GM21528 (cell line): Measurements from ENCODE around the gene ARID3A.
A peak's percentile ranks its signal among the peaks of the same experiment; 100 is the strongest.

Source experiments
- ATAC-seq: cut with Tn5 transposase; IDR thresholded peaks from one replicate; pipeline ENCODE4 v1.9.1; 2021; ENCODE audit warnings: mild to moderate bottlenecking, moderate library complexity; ENCODE audit not compliant: unreplicated experiment, low FRiP score

ARID3A gene

DNA sequence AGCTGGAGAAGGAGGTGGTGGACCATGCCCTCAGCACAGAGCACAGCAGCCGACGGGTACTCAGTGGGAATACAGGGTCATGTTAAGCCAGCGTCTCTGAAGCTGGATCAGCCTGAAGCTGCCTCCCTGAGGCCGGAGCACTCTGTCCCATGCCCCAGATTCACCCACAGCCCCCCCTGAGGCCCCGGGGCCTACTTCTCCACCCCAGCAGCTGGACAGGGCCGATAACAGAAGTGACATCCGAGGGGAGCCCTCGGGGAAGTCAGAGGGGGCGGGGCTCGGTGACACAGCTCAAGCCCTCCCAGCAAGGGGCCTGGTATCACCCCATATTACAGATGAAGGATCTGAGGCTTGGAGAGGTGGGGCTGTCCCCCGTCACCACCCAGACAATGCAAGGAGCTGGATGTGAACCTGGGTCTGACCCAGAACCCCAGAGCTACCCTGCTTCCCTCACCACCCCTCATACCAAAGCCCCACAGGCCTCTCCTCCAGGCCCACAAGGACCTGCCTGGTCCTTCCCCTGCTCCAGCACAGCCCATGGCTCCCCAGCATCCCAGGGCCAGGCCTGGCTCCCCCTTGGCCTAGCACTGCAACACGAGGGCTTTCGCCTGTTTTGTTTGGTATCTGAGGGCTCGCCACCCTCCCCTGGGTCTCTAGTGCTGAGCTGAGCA is 18.5 kb upstream of the ARID3A start:
- no peak for ATAC-seq

DNA sequence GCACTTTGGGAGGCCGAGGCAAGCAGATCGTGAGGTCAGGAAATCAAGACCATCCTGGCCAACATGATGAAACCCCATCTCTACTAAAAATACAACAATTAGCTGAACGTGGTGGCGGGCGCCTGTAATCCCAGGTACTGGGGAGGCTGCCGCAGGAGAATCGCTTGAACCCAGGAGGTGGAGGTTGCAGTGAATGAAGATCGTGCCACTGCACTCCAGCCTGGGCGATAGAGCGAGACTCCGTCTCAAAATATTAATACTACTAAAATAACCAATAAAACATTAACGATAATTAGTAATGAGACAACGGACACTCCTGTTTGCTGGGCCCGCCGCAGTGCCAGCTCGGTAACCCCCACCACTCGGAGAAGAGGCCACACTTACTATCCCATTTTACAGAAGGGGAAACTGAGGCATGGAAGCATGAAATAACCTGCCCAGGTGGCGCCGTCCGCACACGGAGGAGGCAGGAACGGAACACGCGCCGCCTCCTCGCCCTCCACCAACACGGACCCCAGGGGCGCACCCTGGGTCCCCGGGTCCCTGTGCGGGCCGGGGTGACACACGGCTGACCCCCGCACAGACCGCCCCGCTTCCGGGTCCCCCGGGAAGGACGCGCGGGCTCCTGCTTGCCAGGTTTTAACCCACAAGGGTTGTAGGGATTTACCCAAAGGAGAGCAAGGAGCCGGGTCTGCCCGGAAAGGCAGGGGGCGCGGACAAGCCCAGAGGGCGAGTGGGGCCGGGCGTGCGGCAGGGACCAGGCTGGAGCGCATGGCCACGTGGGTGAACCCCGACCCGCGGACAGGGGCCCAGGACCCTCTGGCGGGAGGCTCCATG is 14.4 kb upstream of the ARID3A start:
- ATAC-seq, result no peak

DNA sequence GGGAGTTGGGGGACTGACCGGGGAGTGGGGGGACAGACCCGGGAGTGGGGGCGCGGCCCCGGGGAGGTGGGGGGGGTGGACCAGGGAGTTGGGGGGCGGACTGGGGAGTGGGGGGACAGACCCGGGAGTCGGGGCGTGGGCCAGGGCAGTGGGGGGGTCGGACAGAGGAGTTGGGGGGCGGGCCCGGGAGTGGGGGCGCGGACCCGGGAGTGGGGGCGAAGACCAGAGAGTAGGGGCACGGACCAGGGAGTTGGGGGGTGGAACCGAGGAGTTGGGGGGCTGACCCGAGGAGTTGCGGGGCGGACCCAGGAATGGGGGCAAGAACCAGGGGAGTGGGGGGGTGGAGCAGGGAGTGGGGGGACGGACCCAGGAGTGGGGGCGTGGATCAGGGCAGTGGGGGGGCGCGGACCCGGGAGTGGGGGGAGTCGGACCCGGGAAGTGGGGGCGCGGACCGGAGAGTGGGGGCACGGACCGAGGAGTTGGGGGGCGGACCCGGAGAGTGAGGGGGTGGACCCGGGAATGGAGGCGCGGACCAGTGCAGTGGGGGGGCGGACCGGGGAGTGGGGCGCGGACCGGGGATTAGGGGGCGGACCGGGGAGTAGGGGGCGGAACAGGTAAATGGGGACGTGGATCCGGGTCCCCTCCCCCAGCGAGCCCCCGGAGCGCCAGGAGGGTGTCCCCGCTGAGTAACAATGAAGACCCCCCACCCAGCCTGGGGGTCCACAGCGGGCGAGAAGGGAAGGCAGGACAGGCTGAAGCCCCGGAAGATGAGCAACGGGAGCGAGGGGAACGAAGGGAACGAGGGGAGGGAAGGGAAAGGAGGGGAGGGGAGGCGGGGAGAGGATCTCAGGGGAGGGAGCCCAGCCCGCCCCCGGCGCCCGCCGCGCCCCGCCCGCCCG is 13.4 kb upstream of the ARID3A start:
- ATAC-seq, result no peak

DNA sequence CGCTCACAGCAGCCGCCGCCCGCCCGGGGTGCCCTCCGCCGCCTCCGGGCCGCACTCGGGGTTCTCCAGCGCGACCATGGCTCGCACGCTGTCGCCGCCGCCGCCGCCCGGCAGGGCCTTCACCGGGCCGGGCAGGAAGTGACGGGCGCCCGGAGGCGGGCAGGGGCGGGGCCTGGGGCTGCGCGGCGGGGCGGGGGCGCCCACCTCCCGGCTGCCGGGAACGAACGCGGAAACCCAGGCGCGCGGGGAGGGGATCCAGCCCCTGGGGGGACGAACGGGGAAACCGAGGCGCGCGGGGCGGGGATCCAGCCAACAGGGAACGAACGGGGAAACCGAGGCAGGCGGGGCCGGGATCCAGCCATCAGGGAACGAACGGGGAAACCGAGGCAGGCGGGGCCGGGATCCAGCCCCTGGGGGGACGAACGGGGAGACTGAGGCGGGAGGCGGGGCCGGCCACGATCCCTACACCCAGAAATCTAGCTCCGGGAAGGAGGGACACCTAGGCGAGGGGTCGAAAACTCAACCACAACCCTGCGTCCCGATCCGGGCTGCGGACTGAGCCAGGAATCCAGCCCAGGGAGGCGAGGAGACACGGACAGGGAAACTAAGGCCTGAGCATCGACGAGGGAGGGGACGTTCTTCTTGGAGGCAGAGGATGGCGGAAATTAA is 12.6 kb upstream of the ARID3A start, which contains the start of gene R3HDM4:
Gene R3HDM4 (minus strand): TSS at position 140 of the 669 bp plus-strand sequence. CDS start 62 bp downstream, at position 78.
- no peak for ATAC-seq

DNA sequence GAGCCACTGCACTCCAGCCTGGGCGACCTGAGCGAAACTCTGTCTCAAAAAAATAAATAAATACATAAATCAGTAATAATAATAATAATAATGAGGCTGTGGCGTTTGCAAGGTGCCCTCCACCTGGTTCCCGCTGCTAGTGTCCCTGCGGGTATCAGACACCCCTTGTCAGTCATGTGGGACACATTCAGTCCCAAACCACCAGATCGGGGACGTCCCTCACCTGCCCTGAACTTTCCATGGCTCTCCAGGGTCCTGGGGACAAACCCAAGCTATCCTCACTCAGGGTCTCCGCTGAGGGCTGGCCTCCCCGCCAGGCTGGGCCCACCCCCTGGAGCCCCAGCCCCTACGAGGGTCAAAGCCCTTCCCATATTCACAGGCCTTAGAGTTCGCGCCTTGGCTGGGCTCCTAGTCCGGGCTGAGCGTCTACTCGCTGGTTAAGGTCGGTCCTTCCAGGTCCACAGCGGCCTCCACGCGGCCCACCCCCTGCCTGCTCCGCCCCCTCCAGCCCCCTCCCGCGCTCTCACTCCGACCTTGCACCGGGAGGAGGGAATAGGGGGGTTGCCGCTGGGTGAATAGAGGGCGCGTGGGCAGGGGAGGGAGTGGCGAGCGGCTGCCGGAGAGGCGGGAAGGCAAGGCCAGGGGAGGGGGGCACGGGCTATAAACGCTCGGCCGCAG is 9.1 kb upstream of the ARID3A start:
- no peak for ATAC-seq

DNA sequence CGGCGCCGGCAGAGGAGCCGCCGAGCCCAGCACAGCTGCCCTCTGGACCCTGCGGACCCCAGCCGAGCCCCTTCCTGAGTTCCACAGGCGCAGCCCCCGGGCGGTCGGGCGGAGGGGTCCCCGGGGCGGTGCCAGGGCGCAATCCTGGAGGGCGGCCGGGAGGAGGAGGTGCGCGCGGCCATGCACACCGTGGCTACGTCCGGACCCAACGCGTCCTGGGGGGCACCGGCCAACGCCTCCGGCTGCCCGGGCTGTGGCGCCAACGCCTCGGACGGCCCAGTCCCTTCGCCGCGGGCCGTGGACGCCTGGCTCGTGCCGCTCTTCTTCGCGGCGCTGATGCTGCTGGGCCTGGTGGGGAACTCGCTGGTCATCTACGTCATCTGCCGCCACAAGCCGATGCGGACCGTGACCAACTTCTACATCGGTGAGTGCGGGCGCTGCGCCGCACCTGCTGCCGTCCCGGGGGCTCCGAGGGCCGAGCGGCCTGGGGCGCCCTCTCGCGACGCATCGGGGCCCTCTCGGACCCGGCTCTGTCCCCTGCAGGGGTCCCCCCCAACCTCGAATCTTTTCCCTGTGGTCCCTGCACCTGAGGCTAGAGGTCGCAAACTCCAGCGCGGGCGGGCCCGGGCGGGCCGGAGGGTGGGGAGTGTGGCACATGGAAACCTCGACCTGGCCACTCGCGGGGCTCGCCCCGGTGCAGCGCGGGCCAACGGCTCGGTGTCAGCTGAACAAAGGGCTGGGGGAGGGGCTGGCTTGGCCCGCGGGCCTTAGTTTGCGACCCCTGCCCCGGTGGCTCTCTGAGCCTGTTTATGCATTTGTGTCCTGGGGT is 8.3 kb upstream of the ARID3A start, which contains the start of gene KISS1R:
Gene KISS1R (plus strand): TSS at position 11 of the 829 bp plus-strand sequence. CDS start 170 bp downstream, at position 181.
- no peak for ATAC-seq

DNA sequence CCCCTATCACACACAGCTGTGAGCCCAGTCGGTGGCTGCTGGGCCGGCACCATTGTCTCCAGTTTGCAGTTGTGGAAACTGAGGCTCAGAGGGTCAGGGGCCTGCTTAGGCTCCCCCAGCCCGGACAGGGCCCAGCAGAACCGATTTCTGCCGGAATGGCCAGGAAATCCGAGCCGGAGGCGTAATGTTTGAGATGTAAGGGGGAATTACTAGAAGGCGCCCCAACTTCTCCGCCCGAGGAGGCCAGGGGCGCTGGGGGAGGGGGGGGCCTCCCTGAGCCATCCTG is 7.7 kb upstream of the ARID3A start:
- ATAC-seq, result no peak

DNA sequence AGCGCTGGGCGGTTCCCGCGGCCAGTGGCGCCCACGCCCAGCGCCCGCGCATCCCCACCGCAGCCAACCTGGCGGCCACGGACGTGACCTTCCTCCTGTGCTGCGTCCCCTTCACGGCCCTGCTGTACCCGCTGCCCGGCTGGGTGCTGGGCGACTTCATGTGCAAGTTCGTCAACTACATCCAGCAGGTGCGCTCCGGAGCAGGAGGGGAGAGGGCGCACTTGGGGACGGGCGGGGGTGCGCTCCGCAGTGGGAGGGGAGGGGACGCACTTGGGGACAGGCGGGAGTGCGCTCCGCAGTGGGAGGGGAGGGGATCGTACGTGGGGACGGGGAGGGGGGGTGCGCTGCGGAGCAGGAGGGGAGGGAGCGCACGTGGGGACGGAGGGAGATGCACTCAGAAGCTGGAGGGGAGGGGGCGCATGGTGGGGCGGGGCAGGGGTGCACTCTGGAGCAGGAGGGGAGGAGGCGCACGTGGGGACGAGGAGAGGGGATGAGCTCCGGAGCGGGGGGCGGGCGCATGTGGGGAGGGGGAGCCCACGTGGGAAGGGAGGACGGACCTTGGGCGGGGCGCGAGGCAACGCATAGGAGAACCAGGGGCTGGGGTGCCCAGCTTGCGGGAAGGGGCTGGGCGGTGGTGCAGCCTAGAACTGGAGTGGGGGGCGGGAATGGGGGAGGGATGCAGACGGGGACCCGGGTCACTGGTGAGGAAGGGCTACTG is 7.2 kb upstream of the ARID3A start:
- no peak for ATAC-seq

DNA sequence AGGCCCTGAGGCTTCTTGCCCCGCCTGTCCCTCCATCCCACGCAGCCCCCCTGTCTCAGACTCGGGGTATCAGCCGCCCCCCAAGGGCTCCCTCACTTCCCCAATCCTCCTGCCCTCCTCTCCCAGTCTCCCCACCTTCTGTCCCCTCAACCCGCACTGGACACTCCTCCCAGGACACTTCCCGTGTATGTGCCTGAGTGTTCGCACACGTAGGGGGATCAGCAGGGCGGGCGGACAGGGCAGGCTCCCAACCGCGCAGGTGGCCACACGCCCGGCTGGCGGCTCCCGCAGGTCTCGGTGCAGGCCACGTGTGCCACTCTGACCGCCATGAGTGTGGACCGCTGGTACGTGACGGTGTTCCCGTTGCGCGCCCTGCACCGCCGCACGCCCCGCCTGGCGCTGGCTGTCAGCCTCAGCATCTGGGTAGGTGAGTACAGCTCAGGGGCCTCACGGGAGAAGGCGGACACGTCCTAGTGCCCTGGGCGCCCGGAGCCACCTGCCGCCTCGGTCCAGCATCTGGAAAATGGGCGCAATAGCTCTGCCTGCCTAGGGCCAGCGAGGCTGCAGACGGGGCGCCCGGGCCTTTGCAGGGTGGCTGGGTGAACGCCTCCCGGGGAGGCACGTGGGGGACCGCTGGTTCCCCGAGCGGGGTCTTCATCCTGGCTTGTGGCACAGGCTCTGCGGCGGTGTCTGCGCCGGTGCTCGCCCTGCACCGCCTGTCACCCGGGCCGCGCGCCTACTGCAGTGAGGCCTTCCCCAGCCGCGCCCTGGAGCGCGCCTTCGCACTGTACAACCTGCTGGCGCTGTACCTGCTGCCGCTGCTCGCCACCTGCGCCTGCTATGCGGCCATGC is 6.4 kb upstream of the ARID3A start:
- peak; percentile 13 for ATAC-seq

DNA sequence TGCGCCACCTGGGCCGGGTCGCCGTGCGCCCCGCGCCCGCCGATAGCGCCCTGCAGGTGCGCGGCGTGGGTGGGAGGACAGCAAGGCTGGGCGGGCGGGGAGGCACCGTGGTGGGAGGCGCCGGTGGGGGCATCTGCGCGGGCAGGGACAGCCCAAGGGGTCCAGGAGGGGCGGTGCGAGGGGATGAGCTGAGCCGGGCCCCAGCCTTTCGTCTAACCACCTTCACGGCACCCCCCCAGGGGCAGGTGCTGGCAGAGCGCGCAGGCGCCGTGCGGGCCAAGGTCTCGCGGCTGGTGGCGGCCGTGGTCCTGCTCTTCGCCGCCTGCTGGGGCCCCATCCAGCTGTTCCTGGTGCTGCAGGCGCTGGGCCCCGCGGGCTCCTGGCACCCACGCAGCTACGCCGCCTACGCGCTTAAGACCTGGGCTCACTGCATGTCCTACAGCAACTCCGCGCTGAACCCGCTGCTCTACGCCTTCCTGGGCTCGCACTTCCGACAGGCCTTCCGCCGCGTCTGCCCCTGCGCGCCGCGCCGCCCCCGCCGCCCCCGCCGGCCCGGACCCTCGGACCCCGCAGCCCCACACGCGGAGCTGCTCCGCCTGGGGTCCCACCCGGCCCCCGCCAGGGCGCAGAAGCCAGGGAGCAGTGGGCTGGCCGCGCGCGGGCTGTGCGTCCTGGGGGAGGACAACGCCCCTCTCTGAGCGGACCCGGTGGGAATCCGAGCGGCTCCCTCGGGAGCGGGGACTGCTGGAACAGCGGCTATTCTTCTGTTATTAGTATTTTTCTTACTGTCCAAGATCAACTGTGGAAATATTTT is 5.6 kb upstream of the ARID3A start:
- peak; percentile 38 for ATAC-seq

DNA sequence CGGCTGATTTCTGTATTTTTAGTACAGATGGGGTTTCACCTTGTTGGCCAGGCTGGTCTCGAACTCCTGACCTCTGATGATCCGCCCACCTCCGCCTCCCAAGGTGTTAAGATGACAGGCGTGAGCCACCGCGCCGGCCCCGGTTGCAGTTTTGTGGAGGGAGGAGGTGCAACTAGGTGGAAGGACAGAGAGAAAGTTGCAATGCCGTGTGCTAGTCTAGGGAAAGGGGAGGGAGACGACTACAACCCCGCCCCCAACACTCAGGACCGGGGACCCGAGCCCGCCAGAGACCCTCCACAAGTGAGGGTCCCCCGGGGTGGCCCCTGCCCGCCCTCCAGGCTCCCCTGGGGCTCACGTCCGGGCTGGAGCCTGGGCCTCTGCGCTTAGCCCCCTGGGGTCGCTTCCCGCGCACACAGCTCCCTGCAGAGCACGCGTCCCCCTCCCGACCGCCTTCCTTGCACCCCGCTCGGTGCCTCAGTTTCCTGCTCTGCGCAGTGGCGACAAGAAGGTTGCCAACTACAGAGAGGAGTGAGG is 1.2 kb upstream of the ARID3A start:
- no peak for ATAC-seq

DNA sequence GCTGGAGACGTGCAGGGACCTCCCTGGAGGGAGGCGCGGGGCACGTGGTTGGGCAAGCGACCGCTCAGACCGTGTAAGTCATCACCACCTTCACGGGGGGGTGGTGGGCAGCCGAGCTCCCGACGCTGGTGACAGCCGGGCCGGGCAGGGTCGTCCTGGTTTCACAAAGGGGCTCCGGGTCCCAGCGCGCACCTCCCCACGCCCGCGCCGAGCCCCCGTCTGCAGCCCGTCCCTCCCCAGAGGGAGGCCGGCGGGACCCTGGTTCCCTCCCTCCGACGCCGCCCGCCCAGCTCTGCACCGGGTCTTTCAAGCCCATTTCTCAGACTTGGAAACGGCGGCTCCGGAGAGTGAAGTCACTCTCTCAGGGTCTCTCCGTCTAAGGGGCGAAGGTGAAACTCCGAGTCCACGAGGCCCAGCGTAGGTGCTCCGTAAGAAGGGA is 729 bp upstream of the ARID3A start:
- peak; percentile 46 for ATAC-seq

DNA sequence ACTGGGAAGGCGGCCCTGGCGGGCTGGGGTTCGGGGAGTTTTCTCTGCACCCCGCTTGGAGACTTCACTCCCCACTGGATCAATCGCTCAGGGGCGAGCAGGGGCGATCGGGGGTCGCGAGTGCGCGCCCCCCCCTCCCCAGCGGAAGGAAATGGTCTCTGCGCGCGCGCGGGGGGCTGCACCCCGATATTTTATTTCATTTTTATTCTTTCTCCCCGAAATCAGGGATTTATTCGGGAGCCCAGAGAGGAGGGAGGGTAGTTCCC is 421 bp downstream of the ARID3A start:
- ATAC-seq, result no peak

DNA sequence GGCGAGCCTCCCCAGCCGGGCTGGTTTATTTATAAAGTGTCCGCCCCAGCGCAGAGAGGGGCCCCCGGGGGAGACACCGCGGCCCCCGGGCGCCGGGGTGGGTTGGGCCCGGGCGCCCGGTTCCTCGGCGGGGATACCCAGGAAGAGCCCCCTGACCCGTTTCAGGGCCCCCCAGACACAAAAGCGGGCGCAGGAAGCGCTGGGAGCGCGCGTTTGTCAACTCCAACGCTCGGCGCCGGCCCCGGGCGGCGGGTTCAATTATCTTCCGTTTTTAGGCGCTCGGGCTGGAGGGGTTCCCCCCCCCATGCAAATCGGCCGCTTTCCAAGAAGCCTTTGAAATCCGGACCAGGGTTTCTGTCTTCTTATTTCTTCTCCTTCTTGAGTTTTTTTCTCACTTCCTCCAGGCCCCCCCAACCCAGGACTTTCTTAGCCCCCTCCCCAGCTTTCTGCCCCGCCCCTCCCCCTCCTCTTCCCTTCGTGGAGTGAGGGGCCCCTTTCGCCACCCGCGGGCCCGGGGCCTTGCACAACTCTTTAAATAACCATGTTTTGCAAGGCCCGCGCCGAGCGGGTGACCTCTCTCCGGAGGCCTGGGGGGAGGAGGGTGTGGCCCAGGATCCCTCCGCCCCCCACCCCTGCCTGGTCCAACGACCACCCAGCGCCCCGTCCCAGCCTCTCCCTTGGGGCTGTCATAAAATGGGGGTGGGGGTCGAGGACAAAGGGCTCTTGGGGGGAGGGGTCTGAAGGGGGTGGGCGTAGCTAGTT is 935 bp downstream of the ARID3A start:
- ATAC-seq, result no peak

DNA sequence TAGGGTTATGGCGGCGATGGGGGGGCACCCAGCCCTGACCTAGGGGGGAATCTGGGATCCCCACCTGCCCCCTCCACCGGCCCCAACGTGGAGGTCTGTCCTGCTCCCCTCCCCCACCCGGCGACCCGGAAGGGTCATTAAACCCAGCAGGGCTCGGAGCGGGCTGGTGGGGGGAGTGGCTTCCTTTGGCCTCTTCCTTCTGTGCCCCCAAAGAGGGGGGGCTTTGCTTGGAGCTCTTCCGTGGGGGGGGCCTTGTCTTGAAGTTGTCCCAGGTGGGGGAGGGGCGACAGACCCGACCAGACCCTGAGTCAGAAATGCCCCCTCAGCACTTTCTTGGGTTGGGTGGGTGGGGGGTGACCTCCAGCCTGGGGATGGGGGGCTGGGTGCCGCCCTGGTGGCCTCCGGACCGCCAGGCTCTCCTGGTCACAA is 1.5 kb downstream of the ARID3A start:
- ATAC-seq, result no peak
